ENCODE measurements around the gene SETD3. TPM values are rescaled to one million over a fixed set of nuclear protein-coding genes. Genes with fewer than 3 reads are reported as not detected.

Gene SETD3
- total and polyA plus RNA-seq, 2 of the 8 experiments (the other 6 are each of a cell fraction or from before 2014, with no cell fraction given), result 24.0 to 64.0 TPM

DNA sequence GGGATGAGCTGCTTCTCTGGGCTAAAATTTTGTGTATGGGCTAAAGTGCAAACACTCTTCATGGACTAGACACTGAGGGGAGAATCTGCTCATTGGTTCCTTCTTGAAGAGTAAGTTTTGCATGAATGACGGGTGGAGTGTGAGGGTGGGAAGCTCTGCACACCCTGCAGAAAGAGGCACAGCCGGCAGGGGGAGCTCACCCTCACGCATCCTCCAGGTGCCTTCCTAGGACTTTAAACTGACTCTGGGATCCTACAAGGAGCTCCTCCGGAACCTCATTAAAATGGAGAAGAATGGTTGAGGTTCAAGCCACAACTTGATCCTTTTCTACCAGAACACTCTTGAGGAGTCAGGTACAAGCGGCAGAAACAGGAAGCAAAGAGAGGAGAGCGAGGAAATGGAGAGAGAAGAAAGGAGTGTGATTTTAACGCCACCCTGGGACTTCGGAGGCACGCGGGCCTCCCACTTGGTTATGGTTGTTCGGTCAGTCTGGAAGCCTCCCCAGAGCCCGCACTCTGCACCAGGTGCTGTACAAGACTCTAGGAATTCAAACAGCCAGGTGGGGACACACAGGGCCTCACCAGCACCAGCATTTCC, 87.5 kb downstream of the SETD3 start:
- Histone ChIP-seq H3K14ac (ENCODE audit: insufficient read length) (no peak overlapping the region), H2BK120ac (replicated peaks; ENCODE audit: low read depth, low read length) (no peak overlapping the region), H4K8ac (ENCODE audit: extremely low read depth, insufficient read depth, low read length) (no peak overlapping the region), H3K9ac (replicated peaks in 1 of 4; ENCODE audit: extremely low read depth in 1 of 4, low read depth in 3 of 4, low read length in 3 of 4) (no peak overlapping the region), H2BK5ac (ENCODE audit: low read depth, low read length) (no peak overlapping the region; the same call in 1 of the 2 replicates), H3K23me2 (ENCODE audit: low read depth, low read length) (no peaks in the 10 kb centered on the region), H2AK5ac (ENCODE audit: low read depth, low read length) (no peak overlapping the region), H3K79me2 (ENCODE audit: control insufficient read depth in 1 of 2, insufficient read depth in 2 of 2, low read length in 2 of 2) (no peaks in the 10 kb centered on the region), H3K23ac (ENCODE audit: insufficient read length) (no peak overlapping the region), H2BK20ac (ENCODE audit: low read length) (no peak overlapping the region), H2AFZ (ENCODE audit: low read length) (no peak overlapping the region), H3K36me3 (ENCODE audit: control insufficient read depth in 2 of 4, insufficient read depth in 4 of 4, low read length in 3 of 4) (peaks cover 0 to 8% (median 0%) of the 10 kb centered on the region in 4 experiments; a peak in 3 of 8 replicates), H3K18ac (ENCODE audit: extremely low read depth, low read length) (no peak overlapping the region), H3K79me1 (ENCODE audit: low read depth, low read length) (peaks cover 3% of the 10 kb centered on the region; the same call in 1 of the 2 replicates), H4K91ac (replicated peaks; ENCODE audit: insufficient read length, low read length) (no peak overlapping the region), H3K27ac (ENCODE audit: low read depth, low read length) (no peak overlapping the region), H4K5ac (ENCODE audit: insufficient read length, low read depth, low read length) (no peak overlapping the region), H3K4me2 (ENCODE audit: insufficient read depth in 1 of 2, low read depth in 2 of 2, low read length in 2 of 2) (no peak overlapping the region), H4K20me1 (replicated peaks in 1 of 2; ENCODE audit: control insufficient read depth in 1 of 2, insufficient read depth in 2 of 2, low read length in 2 of 2) (no peaks in the 10 kb centered on the region), H3K56ac (replicated peaks; ENCODE audit: insufficient read length, low read depth, low read length) (no peak overlapping the region), H3K4ac (replicated peaks; ENCODE audit: insufficient read length, low read depth, low read length) (no peak overlapping the region), H3K9me3 (ENCODE audit: insufficient read depth in 2 of 2, low read depth in 1 of 2, low read length in 1 of 2) (no peaks in the 10 kb centered on the region), H3K4me3 (ENCODE audit: extremely low read depth in 1 of 4, insufficient read depth in 2 of 4, low read depth in 3 of 4, low read length in 4 of 4) (no peak overlapping the region), H3K27me3 (replicated peaks in 1 of 4; ENCODE audit: control insufficient read depth in 3 of 4, extremely low read depth in 1 of 4, insufficient read depth in 3 of 4, low read length in 3 of 4) (no peaks in the 10 kb centered on the region), H2BK12ac (ENCODE audit: low read depth, low read length) (no peak overlapping the region), H2BK15ac (ENCODE audit: low read length) (no peak overlapping the region), H3K4me1 (replicated peaks in 1 of 4; ENCODE audit: control insufficient read depth in 3 of 4, insufficient read depth in 4 of 4, low read length in 3 of 4) (peaks cover 0 to 16% (median 3%) of the 10 kb centered on the region in 4 experiments; a peak in 4 of 7 replicates)
- CTCF ChIA-PET (ENCODE audit: partially characterized antibody), result interaction anchor here (0.6 to 19.9 kb wide), 40 partner anchors 10 to 1635 kb away, joined by 3 to 447 read pairs (median 6); no protein-coding TSS in a partner anchor
- POLR2A ChIA-PET (ENCODE audit: partially characterized antibody), result interaction anchor here (0.8 to 0.9 kb wide), 3 partner anchors 15 to 89 kb away, joined by 3 to 5 read pairs (median 4); no protein-coding TSS in a partner anchor
- TF ChIP-seq CTCF (IDR thresholded peaks at IDR 0.05; ENCODE audit: control extremely low read depth in 1 of 3, insufficient read depth in 1 of 3, low read depth in 1 of 3, low read length in 3 of 3), result peak; percentile 78 to 97 (median 96)
- peak; percentile 67 to 71 for TF ChIP-seq RAD21 (IDR thresholded peaks at IDR 0.05 in 1 of 2, conservative IDR thresholded peaks at IDR 0.05 in 1 of 2; ENCODE audit: low read depth in 2 of 2, low read length in 2 of 2)
- peak; percentile 43; the same call in 1 of the 2 replicates for TF ChIP-seq GABPA (IDR thresholded peaks at IDR 0.05; ENCODE audit: borderline replicate concordance, insufficient read depth, low read length)
- no peak for TF ChIP-seq RFX5 (IDR thresholded peaks at IDR 0.05; ENCODE audit: borderline replicate concordance, low read depth, low read length)
- no peak for TF ChIP-seq PHF8 (conservative IDR thresholded peaks at IDR 0.05; ENCODE audit: low read depth, low read length)
- DNase-seq (ENCODE audit: low read depth in 1 of 2, low spot score in 2 of 2) (peak; percentile 38 to 79), FAIRE-seq (peak; percentile 75)
- 72% methylated on average over 12 of the region's 12 CpGs; no CpG with 5 or more reads in 1 of the 2 experiments for WGBS, 2 experiments (ENCODE audit: extremely low coverage in 1 of 2, insufficient coverage in 1 of 2, insufficient read length in 1 of 2, insufficient replicate concordance in 2 of 2, low coverage in 1 of 2, low lambda C conversion rate in 2 of 2, missing lambda C conversion rate in 1 of 2)

All from H1 (cell line).